SW480 (cell line): Measurements from ENCODE around the gene ZNRF3.
A peak's percentile ranks its signal among the peaks of the same experiment; 100 is the strongest.
"Not testable (repeated sequence)": the region's sequence is repeated elsewhere in the genome, so short reads cannot be mapped to it uniquely, and the experiment has no call there.

Source experiments
- DNase-seq: peaks from one replicate; pipeline ENCODE4 v3.0.0-alpha.2; 2016; ENCODE audit warnings: low spot score

ZNRF3 gene

DNA sequence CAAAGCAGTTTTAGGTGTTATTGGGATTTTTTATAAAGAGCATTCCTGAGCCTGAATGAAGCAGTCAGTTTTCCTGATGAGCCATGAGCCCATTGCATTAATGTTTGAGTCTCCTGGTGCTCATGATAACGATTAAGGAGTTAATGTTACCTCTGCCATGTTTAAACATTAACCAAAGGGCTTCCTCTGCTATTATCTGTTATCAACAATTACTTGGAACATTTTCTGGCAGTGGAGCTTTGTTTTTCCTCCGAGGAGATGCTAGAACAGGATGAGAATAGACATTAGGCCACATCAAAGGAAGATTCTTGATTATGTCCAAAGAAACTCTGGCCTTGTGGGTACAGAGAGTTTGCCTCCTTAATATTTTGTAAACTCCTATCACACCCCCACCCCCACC lies 49.9 kb downstream of the ZNRF3 start:
- peak; percentile 71 for DNase-seq

GRCh38 chr22:28934026-28934425 lies 50.7 kb downstream of the ZNRF3 start:
- no peak for DNase-seq

GRCh38 chr22:28935140-28935539 lies 51.8 kb downstream of the ZNRF3 start:
- DNase-seq, result no peak

DNA sequence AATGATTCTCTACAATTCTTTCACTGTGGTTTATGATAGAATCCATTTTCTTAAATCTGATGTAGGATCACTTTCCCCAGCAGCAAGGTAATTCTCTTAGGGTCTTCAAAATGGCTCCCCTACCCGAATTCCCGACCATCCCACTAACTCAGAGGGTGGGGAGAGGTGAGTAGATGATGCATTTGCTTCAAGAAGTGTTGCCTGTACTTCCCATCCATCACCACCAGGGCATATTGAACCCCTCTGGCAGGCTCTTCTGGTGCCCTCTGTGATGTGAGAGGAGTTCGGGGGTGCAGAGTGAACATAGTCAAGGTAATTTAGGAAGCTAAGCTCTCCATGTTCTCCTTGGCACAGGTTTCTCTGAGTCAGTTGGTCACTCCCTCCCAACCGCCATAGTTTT lies 52.3 kb downstream of the ZNRF3 start:
- DNase-seq, result no peak

DNA sequence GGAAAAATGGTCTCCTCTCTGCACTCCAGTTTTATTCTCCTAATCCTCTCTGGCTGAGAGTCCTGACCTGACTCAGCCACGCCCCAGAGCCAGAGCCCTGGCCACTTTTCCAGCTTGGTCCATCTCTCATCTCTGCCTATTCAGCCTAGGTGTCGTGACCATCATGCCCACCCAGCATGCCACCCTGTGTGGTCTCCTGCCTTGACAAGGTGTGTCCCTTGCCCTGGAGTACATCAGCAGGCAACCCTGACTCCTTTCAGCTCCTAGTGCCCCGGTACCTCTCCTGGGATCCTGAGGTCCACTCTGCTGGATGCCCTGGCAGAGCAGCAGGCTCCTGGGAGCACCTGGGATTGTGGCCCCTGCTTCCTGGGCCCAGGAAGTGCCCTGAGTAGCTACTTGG lies 52.8 kb downstream of the ZNRF3 start:
- no peak for DNase-seq

DNA sequence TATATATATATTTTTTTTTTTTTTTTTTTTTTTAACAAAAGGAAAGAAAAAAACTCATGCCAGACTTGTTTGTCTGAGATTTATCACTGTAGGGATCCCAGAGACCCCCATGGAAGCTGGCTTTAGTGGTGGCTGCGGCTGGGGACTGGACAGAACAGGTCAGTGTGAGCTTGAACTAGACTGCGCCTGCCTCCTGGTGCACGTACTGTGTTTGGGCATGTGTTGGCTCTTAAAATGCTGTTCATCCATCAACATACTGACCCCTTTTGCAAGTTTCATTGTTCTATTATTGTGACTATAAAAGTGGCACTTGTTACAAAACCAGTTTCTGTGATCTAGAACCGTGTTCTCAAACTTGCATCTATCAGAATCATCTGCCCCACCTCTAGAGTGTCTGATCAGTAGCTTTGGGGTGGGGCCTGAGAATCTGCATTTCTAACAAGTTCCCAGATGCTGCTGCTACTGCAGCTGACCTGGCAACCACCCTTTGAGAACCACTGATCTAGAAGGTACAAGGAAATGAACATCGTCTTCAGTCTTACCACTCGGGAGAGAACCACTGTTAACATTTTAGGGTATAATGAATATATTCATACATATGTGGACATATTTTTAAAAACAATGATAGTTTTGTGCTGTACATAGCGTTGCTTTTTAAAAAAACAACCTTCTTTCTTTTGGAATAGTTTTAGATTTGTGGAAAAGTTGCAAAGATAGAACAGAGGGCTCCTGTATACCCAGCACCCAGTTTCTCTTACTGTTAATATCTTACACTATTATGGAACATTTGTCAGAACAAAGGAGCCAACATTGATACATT lies 54.0 kb downstream of the ZNRF3 start:
- DNase-seq, result no peak

- no peak for DNase-seq
Measured at GRCh38 chr22:28938286-28938833, 55.0 kb downstream of the ZNRF3 start.

DNA sequence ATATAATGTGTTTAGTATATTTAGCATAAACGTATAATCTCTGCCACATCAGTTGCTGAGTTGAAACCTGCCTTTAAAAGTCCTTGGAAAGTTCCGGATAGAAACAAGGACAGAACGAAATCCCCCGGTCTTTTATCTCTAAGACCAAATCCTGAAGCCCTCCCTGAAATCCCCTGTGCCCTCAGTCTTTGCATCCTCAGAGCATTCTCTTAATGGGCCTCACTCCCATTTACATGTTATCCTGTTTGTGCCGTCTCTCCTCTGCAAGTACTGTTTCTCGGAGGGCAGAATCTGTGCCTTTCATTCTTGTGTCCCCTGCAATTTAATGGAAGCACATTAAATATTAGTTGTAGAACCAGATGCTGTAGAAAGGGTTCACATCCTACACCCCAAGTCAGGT lies 56.0 kb downstream of the ZNRF3 start:
- DNase-seq, result no peak

- no peak for DNase-seq
Measured at GRCh38 chr22:28939932-28940331, 56.6 kb downstream of the ZNRF3 start.

- DNase-seq, result no peak
Measured at GRCh38 chr22:28940441-28940840, 57.1 kb downstream of the ZNRF3 start.

- no peak for DNase-seq
Measured at GRCh38 chr22:28942333-28942732, 59.0 kb downstream of the ZNRF3 start.

DNA sequence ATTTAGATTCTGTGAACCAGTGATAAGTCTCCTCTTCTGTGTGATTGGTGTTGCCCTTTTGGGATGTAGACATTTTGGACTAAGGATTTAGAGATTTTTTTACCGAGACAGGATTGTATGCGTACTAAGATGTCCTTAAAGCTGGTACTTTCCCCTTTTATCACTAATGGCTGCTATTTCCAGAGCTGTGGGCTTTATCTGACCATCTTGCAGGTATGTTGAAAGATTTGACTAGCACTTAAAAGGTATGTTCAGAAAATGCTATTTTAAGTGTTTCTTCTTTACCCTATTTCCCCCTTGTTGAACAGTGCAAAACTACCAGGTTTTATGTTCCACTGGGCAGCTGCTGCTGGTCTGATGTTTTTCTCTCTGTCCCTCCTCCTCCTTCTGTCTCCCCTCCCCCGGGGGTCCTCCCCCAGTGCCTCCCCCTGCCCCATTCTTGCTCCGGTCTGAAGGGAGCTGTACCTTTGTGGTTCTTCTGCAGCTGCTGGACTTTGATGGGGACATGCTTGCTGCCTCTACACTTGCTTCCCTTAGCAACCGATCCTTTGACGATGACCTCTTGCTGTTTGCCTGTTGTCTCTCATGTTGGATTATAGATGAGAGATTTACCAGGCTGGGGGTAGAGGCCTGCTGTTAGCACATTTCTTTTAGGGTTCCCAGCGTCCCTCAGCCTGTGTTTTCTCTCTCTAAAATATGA lies 59.6 kb downstream of the ZNRF3 start:
- DNase-seq, result no peak

GRCh38 chr22:28943501-28943879 lies 60.1 kb downstream of the ZNRF3 start:
- DNase-seq, result no peak

DNA sequence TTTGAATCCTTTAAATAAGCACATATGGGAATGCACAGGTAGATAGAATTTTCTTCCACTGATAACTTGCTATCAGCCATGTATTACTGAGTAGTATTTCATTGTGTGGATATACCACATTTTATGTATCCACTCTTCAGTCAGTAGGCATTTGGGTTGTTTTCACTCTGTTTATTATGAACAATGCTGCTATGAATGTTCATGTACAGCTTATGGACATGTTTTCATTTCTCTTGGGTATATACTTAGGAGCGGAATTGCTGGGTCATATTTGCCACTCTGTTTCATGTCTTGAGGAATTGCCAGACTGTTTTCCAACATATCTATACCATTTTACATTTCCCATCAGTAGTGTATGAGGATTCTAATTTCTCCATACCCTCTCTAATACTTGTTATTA lies 63.8 kb downstream of the ZNRF3 start:
- DNase-seq, result no peak

DNA sequence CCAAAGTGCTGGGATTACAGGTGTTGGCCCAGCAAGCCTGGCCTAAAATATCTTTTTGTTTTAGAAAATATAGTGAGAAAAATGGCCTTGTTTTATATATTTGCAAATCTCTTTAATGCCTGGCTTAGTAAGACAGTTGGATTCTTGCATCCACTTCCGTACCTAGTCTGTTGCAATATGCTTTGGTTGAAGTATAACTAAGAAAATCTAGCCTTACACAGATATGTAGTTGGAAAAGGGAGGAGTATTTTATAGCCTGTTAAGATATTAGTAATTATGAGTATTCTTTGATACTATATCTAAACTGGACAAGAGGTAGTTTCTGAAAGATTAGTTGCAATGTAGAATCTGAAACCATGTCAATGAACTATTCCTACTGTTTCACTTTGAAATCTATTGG lies 65.1 kb downstream of the ZNRF3 start:
- no peak for DNase-seq

GRCh38 chr22:28948860-28949551 lies 65.6 kb downstream of the ZNRF3 start:
- not testable (repeated sequence) for DNase-seq

- no peak for DNase-seq
Measured at GRCh38 chr22:28949788-28950187, 66.4 kb downstream of the ZNRF3 start.

- no peak for DNase-seq
Measured at GRCh38 chr22:28950617-28951411, 67.4 kb downstream of the ZNRF3 start.

DNA sequence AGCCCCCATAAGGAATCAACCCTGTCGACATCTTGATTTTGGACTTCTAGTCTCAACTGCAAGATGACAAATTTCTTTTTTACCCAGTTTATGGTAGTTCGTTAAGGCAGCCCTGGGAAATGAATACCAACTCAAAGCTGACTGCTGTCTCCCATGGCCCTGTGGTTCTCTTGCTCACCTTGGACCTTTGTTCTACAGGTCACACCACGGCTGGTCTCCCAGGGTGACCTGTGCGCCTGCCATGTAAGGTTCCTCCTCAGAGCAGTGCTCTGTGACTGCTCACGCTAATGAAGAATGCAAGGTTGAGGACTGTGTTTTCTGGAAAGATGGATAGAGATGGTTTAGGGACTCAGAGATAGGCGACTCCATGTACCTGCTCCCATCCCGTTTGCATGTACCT lies 68.2 kb downstream of the ZNRF3 start:
- no peak for DNase-seq

- peak; percentile 56 for DNase-seq
Measured at GRCh38 chr22:28951969-28952521, 68.7 kb downstream of the ZNRF3 start.

DNA sequence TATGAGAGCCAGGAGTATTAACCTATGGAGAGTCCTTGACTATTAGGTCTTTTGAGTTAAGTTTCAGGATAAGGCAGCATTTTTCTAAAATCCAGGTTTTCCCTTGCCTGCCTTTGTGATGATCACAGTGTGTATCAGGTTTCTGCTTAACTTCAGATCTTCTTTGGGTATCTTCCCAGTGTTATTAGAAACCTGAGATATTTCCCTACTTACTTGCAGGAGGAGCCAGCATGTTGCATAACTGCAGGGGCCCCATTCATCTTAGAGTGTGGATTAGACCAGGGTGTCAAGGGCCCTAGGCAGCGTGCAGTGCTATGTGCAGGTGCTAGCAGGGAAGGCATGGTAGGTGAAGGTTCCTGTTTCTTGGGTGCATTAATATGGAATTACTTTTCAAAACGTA lies 69.5 kb downstream of the ZNRF3 start:
- DNase-seq, result no peak

- no peak for DNase-seq
Measured at GRCh38 chr22:28953403-28953802, 70.0 kb downstream of the ZNRF3 start.
